ENCODE data around the gene RTP2.
"Not testable (repeated sequence)": the region's sequence is repeated elsewhere in the genome, so short reads cannot be mapped to it uniquely, and the experiment has no call there.

RTP2 gene

DNA sequence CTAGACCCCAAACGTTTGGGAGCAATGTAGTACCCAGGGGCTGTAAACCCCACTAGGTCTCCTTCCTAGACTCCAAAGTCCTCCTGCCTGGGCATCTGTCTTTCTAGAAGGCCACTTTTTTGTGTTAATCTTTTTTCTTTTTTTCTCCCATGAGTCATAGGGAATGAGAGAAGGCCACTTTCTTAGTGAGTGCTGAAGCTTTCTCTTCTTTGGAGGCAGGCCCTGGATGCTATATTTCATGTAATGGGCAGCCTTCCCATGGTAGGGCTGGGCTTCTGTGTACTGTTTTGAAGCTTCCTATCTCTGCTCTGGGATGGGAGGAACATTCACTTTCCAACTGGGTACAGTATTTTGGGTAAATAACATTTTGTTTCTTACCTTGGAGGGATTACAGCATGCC, 15.2 kb upstream of the RTP2 start:
- no peak for DNase-seq

DNA sequence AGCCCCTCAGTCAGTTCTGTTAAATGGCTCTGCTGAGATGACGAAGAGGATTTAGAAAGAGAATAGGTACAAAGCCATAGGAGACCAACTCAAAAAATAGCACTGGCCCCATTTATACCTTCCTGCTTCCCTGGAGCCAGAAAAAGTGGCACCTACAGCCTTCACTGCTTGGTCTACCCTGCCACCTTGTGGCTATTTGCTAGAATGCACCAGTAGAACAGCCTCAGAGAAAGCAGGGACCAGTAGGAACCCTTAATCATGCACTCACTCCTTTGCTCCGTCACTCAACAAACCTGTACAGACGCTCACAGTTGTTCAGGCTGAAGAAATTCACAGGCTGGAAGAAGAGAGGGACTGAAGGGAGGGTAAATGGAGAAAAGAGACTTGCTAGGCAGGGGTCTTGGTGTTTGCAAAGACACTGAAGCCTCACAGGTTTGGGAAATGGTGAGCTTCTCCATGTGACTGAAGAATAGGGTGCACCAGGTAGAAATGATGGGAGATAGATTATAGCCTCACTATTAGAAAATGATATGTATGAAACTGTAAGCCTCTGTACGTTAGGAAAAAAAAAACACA, 12.1 kb upstream of the RTP2 start:
- DNase-seq: peak in 44 of 51 donors; percentile 8 to 78 (median 34)

DNA sequence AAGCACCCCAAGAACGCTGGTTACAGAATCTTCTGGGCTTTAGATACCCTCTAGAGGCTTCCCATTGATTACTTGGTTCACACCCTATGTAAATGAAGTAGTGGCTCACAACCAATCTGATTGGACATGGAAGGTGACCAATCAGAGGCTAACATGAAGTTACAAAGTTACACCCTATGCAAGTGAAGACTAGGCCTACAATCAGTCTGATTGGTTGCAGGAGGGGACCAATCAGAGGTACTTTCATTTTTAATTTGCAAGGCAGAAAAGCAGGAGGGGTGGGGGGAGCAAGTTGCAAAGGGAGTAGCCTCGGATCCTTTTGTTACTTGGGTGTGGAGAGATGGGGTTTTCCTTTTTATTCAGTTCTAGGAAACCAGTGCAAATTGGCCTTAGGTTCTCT, 11.1 kb upstream of the RTP2 start:
- no peak for DNase-seq

DNA sequence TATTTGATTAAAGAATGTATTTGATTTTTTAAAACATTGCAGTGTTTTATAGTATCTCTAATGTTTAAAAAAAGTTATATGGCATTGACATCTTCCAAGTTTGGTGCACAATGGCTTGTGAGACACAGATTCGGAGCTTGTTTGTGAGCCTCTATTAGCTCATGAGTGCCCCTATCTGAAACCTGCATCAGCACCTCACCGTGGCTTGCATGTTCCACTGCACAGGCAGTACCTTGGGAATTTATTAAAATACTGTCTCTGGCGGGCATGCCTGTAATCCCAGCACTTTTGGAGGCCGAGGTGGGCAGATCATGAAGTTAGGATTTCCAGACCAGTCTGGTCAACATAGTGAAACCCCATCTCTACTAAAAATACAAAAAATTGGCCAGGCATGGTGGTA, 6.8 kb upstream of the RTP2 start:
- DNase-seq: no peak

DNA sequence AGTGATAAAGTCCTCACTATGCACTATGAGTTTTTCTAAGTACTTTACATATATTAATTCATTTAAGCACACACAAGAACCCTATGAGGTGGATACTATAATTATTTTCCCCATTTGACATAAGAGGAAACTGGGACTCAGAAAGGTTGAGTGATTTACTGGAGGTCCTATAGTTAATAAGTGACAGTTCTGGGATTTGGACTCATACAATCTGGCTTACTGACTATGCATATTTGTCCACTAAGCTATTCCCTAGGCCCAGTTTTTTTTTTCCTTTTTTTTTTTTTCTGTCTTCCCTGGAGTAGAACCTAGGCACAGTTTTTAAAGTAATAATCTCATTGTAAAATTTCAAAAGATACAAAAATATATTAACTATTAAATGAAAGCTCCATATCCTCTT, 6.3 kb upstream of the RTP2 start:
- DNase-seq: no peak

DNA sequence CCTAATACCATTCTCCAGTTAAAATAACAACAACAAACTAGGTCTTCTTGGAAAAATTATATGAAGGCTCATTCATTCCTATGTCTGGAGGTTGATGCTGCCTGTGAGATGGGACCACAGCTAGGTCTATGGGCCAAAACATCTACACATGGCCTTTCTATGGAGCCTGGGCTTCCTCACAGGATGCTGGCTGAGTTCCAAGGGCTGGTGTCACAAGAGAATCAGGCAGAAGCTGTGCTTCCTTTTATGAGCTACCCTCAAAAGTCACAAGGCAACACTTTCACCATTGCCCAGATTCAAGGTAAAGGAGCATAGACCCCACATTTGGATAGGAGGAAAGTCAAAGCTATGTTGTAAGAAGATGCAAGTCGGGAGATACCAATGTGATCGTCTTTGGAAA, 4.6 kb upstream of the RTP2 start:
- DNase-seq: peak in 4 of 51 donors; percentile 1 to 6 (median 4)

DNA sequence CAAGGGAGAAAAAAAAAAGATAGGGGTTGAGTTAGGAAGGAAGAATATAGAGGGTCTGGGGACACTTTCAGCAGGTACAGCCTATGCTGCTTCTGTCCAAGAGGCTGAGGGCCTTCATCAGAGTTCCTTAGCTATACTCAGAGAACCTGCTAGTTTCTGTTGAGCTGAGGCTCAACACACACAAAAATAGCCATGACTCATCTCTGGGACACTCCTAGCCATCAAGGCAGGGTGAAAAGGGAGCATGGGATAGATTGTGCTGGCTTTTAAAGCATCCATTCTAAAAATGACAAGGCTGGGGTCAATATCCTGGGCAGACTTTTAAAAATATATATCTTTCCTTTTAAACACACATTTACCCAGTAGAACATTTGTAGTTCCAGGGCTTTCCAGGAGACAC, 2.8 kb upstream of the RTP2 start:
- DNase-seq: no peak

DNA sequence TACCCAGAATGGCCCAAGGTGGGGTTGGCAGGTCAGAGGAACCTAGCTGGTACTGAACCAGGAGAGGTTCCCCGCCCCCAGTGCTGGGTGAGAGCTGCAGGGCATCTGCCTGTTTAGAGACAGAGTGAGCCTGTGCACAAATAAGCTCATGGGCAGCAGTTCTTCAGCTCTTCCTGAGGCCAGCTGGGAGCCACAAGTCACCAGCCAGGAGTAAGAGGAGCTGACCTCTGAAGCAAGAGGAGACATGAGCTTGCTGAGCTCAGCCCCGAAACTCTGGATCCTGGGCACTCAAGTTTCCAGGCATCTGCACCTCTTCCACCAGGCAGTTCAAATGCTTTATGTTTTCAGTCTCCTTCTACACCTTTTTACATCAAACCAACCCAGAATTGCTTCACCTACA, 2.1 kb downstream of the RTP2 start:
- DNase-seq: no peak

DNA sequence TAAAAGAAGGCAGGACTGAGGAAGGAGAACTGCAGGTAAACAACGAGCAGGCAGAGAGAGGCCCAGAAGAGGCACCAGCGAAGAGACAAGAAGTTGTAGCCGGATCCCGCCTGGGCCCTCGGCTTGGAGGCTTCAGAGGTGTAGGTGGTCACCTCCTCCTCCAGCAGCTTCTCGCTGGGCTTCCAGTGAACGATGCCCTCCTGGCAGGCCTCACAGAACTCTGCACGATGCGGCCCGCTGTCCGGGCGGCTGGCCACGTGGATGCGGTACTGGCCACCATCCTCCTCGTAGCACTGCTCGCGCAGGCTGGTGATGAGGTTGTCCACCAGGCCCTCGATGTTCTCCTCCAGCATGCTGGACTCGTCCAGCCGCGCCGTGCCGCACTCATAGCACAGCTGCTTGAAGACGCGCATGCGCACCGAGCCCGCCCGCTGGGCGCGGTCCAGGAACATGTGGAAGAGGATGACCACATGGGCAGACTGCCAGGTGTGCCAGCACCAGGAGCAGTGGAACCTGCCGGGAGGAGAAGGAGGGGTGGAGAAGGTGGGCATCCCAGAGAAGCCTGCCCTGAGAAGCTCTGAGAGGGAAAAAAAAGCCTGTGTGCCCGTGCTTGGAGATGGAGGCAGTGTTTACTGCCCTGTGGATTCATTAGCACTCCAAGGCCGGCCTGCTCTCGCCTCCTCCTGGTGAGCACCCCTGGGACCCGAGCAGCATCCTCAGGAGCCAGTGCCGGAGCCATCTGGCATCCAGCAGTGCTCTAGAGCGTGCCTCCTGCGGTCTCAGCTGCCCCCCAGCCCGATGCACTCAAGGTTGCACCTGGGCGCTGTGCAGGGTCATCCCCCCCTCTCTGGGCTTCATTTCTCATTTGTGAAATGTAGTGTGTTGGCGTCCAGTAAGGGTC, 3.6 kb downstream of the RTP2 start:
- DNase-seq: no peak

DNA sequence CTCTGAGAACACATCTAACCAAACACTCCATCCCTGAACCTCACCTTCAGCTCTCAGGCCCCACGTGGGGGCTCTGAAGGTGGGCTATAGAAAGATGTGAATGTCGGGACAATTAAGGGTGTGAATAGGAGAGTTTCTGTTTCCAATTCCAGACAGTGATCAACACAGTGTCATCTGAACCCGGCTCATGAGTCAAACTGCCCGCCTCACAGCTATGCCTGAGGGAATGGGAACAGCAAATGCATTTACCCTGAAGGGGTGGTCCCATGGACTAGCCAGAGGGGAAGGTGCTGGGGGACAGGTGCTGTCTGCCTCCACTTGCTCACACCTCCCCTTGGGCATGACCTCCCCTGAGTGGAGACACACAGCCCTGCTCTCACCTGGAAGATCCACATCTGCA, 6.3 kb downstream of the RTP2 start:
- DNase-seq: no peak

DNA sequence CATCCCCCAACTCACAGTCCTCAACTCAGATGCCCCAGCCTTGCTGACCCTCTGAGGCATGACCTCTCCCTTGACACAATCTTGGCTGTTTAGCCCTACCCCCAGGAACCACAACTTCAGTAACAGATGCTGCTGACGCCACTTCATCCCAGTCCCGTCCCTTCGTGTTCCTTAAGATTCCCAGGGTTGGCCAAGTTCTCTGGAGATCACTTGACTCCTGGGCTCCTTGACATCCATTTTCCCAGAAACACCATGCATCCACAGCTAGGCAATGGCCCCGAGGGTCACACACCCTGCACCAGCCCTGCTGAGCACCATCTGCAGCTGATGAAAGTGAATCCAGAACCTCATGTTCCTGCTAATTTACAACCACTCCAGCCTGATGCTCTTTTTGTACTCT, 6.9 kb downstream of the RTP2 start:
- no peak for DNase-seq

DNA sequence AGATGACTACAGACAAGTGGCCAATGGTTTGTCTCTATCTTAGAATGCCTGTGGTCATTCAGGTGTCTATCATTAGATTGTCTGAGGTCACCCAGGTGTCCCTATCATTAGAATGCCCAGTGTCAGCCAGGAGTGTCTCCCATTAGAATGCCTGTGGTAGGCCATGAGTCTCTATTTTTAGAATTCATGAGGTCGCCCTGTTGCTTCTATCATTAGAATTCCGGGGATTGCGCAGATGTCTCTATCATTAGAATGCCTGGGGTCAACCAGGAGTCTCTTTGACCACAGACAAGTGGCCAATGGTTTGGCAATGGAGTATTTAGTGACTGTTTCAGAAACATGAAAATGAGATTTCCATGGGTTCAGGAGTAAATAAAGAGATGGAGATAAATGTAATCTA, 7.6 kb downstream of the RTP2 start:
- DNase-seq: no peak

DNA sequence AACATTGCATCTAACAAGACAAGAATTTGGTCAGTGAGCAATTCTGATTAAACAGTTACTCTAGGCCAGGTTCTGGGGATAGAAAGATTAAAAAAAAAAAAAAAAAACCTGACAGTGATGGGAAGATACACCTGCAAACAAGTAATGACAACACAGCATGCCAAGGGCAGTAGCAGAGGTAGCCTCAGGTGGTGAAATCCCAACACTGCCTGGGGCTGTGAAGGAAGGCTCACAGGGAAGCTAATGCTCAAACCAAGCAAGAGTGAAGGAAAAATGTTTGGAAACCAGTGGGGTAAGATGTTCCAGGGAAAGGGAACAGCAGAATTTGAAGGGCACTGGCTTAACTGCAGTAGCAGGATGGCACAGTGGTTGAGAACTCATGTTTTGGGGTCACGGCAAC, 8.9 kb downstream of the RTP2 start:
- no peak for DNase-seq

DNA sequence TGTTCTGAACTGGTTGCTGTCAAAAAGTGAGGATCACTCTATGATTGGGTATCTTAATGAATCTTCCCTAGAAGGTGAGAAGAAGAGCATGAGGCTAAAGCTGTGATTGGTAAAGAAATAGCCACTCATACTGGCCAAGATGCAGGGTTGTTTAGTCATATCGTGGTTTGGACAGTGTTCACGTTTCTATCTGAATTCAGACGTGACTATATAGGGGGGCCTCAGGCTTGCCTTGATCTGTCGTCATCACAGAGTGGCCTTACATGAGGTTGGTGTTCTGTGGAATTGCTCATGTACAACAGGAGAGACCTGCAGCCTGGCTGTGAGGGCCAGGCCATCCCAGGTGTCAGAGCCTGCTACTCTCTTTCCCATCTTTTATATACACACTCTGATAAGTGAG, 12.4 kb downstream of the RTP2 start:
- DNase-seq: no peak

DNA sequence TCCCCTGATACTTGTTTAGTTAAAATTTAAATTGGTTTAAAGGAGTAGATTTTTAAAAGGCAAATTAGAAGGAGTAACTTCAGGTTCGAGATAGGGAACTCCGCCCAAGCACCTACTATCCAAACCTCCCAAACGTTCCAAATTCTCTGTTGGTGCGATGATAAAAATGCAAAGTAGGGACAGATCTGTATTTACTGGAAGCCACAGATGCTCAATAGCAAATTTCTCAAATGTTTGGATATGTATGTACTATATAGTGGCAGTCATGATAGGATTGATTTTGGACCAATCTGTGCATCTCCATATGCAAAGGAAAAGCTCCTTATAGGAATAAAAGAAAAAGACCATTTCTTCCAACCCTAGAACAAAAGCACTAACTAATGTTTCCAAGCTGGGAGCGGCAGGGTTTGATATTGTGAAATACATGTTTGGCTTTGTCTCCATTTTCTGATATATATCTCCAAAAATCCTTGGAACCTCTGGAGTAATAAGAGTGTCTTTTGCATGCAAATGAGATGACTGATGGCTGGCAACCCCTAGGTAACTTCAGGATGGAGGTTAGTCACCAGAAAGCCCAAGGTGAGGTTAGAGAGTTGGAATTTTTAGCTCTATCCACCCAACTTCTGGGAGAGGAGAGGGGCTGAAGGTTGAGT, 15.6 kb downstream of the RTP2 start:
- DNase-seq: no peak

DNA sequence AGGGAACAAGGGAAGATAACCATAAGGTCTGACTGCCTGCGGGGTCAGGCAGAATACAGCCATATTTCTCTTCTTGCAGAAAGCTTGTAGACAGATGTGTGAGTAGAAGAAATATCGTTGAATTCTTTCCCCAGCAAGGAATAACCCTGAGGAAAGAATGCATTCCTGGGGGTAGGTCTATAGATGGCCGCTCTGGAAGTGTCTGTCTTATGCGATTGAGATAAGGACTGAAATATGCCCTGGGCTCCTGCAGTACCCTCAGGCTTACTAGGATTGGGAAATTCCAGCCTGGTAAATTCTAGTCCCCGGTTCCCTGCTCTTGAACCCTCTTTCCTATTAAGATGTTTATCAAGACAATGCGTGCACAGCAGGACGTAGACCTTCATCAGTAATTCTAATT, 16.4 kb downstream of the RTP2 start:
- DNase-seq: no peak

DNA sequence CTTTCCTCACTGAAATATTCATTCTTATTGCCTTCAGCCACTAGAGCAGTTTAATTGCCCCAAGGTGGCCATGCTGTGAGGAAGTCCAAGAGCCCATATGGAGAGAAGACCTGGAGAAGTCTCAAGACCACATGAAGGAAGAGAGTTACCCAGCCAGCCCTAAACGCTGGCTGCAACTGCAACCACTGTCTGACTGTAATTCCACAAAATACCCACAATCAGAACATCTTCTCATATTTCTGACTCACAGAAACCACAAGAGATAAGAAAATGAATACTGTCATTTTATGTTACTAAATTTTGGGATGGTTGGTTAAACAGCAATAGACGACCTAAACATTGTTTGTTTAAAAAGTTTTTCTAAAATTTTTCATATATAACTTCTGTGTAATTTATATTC, 17.5 kb downstream of the RTP2 start:
- no peak for DNase-seq

DNA sequence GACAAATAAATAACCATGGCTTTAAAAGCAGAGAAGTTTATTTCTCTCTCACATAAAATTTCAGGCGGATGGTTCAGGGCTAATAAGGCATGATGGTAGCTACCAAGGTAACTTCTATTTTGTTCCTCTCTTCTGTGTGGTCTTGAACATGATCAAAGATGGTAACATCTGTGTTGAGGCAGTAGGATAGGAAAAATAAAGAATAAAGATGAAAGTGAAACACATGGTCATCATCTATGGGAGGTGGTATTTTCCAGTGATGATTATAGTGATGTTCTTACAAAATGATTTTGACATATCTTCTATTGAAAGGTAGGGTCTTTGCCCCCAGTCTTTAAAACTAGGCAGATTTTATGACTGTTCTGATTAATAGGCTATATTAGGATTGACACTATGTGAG, 17.9 kb downstream of the RTP2 start:
- DNase-seq: no peak

DNA sequence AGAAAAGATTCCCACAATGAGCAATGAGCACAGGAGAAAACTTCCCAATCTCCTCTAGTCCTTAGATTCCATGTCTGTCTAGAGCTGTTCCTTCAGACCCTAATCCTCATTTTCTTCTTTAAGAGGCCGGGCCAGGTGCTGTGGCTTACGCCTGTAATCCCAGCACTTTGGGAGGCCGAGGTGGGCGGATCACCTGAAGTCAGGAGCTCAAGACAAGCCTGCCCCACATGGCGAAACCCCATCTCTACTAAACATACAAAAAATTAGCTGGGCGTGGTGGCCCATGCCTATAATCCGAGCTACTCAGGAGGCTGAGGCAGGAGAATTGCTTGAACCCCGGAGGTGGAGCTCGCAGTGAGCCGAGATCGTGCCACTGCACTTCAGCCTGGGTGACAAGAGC, 20.6 kb downstream of the RTP2 start:
- DNase-seq: not testable (repeated sequence)

DNA sequence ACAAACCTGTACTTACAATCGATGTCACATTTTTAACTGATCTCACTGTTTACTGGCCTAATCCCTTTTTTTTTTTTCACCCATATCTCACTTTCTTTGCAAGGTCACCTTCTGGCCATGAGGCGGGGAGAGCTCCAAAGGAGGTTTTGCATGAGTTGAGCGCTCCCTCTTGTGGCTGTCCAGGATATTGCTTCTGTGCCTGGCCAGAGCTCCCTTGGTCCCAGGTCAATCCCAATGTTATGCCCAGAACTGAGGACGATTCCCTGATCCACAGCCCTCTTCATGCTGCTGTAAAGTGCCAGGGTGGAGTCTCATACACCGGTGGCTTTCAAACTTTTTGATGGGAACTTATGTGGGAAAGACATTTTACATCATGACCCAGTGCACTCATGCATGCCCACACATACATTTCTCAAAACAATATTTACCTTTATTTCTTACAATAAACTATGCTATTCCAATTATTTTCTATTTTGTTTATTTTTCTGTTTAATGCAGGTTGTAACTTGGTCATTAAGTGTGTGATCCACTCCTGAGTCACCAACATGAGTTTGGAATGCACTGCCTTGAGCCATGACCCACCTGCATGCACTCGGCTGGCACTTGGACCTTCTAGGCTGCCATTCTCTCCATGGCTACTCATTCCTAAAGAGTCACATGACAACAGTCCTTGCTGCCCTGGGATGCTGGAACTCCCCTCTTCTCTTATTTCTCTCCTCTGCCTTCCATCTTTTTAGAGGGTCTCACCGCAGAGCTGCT, 22.5 kb downstream of the RTP2 start:
- peak in 44 of 51 donors; percentile 8 to 80 (median 50) for DNase-seq

DNA sequence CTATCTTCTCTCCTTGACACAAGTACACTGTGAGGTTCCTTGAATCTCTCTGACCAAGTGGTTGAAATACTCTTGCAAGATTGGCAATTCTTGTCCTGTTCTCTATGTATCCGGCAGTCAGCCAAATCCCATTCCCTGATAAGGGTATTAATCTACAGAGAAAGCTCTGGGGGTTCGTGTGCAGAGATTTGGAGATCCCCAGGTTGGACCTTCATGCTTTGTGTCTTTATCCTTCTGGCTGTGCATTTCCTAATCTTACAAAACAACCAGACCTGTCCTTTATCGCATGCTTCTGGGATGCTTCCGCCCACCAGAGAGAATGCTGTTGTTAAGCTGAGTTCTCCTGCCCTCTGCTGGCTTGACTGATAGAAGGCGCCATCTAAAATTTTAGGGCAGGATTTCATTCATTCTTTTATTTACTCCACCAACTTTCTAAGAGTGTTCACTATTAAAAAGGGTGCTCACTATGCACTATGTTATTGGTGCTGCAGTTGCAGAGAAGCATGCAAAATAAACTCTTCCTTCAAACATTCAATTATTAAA, 23.6 kb downstream of the RTP2 start:
- DNase-seq: peak in 22 of 51 donors; percentile 2 to 55 (median 14)

DNA sequence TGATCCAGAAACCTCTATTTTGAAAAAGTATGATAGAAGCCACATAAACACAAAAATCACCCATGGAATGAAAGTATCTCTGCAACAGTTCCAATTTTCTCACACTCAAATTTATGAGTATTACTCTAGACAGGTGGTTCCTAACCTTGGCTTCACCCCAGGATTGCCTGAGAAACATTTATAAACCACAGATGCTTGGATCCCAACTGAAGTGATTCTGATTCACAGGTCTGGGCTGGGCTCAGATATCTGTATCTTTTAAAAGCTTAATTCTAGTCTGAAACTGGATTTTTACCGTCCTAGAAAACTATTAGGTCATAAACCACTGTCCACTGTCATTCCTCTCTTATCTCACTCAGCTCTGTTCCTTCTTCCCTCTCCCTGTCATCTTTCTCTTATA, 24.8 kb downstream of the RTP2 start:
- no peak for DNase-seq
